GM10847 (cell line): ENCODE measurements around the gene SCLY.

Source experiments
- POLR2A ChIP-seq: IDR thresholded peaks from 2 replicates; pipeline ENCODE4 v1.6.1; 2011; ENCODE audit not compliant: insufficient read length; ENCODE audit errors: extremely low read depth

Gene SCLY

DNA sequence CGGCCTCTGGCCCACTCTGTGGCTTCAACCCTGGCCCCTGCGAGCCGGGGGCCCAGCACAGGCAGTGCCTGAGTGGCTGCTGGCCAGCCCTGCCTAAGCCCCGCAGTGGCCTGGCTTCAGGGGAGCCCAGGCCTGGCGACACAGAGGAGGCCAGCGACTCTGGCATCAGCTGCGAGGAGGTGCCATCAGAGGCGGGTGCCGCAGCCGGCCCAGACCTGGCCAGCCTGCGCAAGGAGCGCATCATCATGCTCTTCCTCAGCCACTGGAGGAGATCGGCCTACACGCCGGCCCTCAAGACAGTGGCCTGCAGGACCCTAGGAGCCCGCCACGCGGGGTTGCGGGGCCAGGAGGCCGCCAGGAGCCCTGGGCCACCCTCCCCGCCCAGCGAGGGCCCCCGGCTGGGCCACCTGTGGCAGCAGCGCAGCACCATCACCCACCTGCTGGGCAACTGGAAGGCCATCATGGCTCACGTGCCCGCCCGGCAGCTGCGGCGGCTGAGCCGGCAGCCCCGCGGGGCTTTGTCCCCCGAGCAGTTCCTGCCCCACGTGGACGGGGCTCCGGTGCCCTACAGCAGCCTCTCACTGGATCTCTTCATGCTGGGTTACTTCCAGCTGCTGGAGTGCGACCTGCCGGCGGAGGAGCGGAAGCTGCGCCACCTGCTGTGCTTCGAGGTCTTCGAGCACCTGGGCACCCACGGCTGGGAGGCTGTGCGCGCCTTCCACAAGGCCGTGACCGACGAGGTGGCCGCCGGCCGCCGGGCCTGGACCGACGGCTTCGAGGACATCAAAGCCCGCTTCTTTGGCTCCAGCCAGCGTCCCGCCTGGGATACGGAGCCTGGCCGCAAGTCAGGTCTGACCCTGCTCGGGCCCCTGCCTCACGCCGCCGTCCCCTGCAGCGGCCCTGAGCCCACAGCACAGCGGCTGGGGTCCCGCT, 70.2 kb downstream of the SCLY start:
- no peak for TF ChIP-seq POLR2A

DNA sequence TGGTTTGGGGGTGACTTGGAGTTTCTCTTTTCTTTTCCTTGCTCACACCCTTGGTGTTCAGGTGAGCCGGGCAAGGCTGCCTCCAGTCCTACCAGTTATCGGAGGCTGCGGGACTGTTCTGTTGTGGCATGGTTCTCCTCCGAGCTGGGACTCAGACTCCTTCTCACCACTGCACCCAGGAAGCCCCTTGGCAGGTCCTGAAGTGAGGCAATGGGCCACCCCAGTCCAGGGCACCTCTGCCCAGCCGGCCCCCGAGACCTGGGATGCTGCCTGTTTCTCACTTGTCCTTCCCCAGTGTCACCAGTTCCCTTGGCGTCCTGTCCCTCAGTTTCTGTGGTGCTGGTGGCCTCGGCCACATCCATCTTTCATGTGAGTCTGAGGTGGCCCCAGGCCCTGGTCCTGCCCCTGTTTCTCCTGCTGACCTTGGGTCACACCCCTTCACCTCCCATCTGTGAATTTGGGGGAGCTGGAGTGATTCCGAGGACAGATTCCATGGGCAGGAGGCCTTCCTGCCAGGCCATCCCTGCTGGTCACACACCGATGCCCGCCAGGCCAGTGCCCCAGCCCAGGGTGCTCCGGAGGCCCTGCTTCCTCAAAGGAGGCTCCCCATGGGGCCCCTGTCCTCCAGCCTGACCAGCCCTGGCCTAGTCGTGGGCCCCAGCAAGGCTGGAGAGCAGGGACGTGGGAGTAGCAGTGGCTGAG, 71.1 kb downstream of the SCLY start:
- no peak for TF ChIP-seq POLR2A

DNA sequence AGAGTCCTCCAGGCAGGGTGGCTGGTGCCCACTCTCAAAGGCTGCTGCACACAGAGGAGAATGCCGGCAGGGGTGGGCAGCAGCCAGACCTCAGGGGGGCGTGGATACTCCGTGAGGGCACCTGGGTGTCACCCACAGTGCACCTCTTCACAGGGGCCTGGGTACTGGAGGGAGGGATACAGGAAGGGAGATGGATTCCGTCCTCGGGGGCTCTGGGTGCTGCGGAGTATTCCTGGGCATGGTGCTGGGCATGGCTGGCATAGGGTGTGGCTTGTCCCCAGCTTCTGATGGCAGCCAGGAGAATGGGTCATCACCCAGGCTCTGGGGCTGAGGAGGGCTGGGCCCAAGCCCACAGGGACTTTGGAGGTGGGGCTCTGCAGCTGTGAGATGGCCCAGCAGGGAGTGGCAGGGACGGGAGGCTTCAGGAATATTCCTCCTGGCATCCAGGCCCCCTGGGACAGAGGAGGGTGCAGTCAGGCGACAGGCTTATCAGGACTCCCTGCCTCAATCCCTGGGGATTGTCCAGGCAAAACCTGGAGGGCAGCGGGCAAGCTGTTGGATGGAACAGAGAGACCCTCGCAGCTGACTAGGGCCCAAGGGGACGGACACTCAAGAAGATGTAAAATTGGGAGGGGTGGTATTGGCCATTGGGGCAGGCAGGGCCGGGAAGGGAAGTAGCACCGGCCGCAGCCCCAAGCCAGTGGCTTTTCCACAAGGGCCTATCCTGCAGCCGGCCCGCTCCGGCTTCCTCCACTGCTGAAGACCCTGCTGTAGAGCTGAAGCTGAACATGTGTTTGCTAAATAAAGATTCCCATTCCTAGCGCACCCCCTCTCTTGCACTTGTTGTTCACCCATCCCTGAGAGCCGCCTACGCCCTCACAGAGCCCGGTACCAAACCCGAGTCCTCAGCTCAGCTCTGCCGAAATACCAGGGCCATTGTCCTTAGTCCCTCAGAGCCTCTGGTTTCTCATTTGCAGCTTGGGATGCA, 72.0 kb downstream of the SCLY start:
- TF ChIP-seq POLR2A, result no peak

DNA sequence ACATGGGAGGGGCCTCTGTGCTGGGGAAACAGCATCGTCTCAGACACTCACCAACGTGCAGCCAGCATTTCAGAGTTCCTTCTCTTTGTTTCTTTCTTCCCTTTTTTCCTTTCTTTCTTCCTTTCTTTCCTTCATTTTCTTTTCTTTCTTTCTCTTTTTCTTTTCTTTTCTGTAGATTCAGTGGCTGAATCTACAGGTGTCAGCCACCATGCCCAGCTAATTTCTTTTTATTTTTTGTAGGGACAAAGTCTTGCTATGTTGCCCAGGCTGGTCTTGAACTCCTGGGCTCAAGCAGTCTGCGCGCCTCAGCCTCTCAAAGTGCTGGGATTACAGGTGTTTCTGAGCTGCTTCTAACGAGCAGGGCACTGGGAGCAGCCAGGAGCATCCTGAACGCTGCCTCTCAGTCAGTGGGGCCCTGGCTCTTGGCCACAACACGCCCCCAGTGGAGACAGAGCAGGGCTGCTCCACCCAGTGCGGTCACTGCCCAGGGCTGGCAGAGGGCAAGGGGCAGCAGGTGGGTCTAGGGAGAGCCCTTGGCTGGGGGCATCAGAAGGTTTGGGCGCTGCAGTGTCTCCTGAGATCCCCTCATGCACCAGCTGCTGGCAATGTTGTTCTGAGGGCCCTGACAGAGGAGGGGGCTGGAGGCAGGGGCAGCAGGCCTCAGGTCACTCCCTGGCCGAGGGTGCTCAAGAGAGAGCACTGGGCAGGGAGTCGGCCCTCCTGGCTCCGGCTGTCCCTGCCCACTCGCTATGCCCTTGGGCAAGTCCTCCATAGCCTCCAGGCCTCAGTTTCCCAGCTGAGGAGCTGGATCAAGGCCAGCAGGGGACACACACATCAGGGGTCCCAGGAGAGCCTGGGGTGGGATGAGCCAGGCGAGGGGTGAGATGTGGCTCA, 72.9 kb downstream of the SCLY start:
- TF ChIP-seq POLR2A, result no peak

DNA sequence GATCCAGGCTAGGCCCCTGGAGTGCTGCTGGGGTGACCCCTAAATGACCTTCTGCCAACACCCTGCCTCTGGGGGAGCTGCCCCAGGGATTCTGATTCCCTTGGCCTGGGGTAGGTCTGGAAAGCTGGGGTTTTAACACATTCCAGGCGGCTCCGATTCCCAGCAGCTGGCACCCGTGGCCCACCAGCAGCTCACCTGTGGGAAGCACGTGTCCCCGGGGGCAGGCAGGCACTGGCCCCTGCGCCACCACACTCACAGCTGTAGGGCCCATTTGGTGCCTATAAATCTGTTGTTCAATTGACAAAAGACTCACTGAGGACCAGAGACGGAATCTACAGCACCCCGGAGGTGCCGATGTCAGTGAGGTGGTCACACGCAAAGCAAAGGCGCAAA, 73.6 kb downstream of the SCLY start:
- TF ChIP-seq POLR2A, result no peak

DNA sequence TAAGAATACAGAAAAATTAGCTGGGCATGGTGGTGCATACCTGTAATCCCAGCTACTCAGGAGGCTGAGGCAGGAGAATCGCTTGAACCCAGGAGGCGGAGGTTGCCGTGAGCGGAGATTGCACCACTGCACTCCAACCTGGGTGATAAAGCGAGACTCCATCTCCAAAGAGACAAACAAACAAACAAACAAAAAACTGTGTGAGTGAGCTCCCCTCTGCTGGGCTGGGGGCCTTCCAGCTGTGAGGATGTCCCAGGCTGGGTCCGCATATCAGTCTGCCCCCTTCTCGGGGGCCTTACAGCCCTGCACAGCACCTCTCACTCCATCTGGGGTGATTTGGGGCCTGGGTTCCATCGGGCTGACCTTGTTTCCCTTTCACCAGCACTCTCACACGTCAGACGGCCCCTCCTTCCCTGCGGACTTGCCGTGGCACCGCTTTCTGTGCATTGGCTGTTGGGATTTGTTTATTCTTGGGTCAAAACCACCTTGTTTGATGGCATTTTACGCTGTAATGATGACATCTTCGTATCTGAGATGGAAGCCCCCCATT, 74.9 kb downstream of the SCLY start:
- TF ChIP-seq POLR2A, result no peak

DNA sequence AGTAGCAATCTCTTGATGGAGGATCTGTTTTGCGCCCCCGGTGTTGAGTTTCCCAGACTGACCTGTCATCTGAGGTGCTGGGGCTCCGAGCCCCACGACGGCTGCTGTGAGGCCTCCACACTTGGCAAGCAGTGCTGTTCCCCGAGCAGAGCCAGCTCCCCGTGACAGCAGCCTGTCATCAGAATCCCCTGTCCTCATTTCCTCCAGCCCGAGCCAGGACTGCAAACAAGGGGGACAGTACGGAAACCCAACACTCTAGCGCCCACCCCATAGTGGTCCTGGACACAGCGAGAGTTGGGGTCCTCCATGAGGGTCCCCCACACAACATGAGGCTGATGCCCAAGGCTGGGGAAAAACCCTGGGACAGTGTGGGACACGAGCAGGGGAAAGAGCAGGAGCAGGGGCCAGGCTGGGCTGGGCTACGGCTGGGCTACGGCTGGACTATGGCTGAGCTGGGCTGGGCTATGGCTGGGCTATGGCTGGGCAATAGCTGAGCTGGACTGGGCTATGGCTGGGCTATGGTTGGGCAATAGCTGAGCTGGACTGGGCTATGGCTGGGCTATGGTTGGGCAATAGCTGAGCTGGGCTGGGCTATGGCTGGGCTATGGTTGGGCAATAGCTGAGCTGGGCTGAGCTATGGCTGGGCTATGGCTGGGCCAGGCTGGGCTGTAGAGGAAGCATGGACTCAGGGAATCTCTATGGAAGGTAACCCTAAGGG, 76.2 kb downstream of the SCLY start:
- no peak for TF ChIP-seq POLR2A

DNA sequence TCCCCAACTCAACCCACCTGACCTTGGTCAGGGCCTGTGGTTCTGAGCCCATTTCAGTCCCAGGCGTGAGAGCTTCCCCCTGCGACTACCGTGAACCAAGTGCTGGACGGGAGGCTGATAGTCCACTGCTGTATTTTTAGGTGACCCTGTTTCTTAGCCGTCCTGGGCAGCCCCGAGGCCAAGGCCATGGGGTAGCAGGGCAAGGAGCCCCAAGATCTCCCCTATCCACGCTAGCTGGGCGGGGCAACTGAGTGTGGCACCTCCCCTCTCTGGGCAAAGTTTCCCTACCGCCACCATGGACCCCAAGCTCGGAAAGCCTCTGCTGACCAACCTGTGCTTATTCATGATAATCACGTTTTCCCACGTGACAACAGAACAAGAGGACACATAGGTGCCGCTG, 77.1 kb downstream of the SCLY start:
- TF ChIP-seq POLR2A, result no peak

DNA sequence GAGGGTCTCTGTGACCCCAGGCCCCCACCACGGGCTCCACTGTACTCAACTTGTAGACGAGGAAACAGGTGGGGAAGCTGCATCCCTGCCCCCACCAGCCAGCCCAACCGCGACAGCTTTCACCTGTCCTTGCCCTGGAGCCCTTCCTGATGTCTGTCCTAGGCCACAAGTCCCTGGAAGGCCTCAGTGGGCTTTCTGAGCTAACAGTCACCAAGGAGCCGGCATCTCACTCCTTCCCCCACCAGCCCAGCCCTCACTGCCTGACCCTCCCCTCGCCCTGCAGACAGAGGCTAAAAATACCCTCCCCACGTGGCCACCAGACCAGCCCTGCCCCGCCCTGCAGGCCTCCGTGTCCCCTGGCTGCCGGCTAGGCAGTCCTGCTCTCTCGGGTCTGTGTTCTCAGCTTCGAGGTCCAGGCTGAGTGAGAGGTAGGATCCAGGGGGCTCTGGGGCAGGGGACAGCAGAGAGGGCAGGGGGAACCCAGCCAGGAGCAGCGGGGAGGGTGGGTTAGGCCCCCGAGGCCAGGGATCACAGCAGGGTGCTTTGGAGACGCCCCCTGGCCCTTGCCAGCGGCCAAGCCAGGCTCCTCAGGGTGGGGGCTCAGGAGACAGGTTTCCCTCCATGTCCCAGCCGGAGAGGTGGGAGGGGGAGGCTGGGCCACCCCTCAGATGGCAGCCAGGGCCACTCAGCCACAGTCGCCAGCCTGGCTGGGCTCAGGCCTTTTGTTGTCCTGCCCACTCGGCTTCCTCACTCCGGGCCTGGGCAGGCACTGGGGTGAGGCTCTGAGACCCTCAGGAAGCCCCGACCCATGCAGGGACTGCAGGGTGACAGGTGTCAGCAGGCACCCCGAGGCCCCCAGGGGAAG, 77.8 kb downstream of the SCLY start, which contains the start of gene KLHL30:
KLHL30 (plus strand) TSS at position 338 of the 865 bp plus-strand sequence. CDS start 2,087 bp downstream, outside the sequence.
- TF ChIP-seq POLR2A, result no peak

DNA sequence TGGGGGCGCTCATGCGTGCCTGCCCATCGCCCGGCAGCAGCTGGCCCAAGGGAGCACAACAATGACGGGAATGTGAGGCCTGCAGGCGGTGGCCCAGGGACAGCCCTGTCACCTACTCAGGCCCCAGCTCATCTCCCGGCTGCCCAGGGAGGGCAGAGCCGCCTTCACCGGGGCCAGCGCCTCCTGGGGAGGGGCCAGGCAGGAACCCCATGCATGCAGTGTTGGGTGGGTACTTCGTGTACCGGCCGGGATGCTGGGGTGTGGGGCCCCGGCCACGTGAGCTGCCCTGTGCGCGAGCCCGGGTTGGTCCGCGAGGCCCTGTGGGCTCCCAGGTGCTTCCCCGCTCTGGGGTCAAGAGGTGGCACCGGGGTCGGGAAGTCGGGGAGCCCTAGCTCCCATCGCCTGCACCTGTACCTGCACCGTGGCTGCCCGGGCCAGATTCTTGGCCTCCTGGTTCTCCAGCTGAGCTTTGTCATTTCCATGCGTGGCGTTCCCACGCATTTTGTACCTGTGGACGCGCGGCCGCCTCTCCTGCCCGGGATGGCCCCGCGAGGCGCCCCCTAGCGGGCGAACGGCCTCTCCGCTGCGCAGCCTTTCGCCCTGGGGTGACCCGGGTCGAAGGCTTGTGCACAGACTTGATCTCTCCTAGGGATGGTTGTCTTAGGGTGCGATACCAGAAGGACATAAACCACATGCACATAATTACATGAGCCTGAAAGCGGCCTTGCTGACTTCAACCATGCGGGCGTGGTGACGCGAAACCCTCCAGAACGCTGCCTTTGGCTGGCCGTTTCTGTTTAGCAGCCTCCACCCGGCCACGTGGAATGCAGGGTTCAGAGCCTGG, 78.6 kb downstream of the SCLY start:
- TF ChIP-seq POLR2A, result no peak

DNA sequence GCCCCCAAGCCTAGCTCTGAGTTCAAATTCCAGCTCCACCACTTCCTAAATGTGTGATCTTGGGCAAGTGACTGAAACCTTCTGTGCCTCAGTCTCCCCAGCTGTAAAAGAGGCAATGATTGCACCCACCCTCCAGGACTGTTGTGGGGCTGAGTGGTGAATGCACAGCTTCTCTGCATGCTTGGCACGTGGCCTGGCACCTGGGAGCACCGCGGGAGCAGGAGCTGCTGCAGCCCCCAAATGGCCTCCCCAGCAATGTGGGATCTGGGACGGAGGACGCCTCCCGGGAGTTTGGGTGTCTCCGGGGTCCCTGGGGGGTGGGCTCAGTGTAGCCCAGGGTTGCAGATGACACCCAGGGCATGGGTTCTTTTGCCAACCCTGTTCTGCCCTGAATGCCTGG, 79.2 kb downstream of the SCLY start:
- no peak for TF ChIP-seq POLR2A
